Uterus (tissue), 4 donors: ENCODE data around the gene IL37. TPM values are rescaled to one million over a fixed set of nuclear protein-coding genes. Genes with fewer than 3 reads are reported as not detected.
"Not testable (repeated sequence)": the region's sequence is repeated elsewhere in the genome, so short reads cannot be mapped to it uniquely, and the experiment has no call there.

Source experiments
- DNase-seq, 2 donors: peaks; one replicate each; pipeline ENCODE4 v3.0.0-alpha.2; 2019 to 2020
- H3K27ac ChIP-seq, 2 donors: fragments of 200-600 bp; sonication (generic); 1 replicate in 1 of 2; 2 replicates in 1 of 2; pipeline ENCODE4 v1.5.1; 2016 to 2018
- H3K27me3 ChIP-seq, 2 donors: fragments of 200-600 bp; sonication (generic); one replicate each; pipeline ENCODE4 v1.5.1; 2018 to 2019; ENCODE audit warnings: control low read depth in 1 of 2
- H3K36me3 ChIP-seq, 2 donors: fragments of 200-600 bp; sonication (generic); one replicate each; pipeline ENCODE4 v1.5.1; 2019; ENCODE audit warnings: control low read depth in 1 of 2
- H3K4me1 ChIP-seq, 2 donors: fragments of 200-600 bp; sonication (generic); one replicate each; pipeline ENCODE4 v1.5.1; 2018 to 2019; ENCODE audit warnings: control low read depth in 1 of 2
- H3K4me3 ChIP-seq, 2 donors: fragments of 200-600 bp; sonication (generic); 1 replicate in 1 of 2; 2 replicates in 1 of 2; pipeline ENCODE4 v1.5.1; 2018 to 2019; ENCODE audit warnings: mild to moderate bottlenecking in 1 of 2
- H3K9me3 ChIP-seq, 2 donors: fragments of 200-600 bp; sonication (generic); one replicate each; pipeline ENCODE4 v1.5.1; 2019; ENCODE audit warnings: control low read depth in 1 of 2
- CTCF ChIP-seq, 4 experiments: fragments of 200-600 bp in 2 of 4; fragments of 450-650 bp in 2 of 4; sonication (generic) in 2 of 4; IDR thresholded peaks; one replicate each; pipeline ENCODE4 v1.5.1; 2016 to 2019; ENCODE audit warnings: antibody characterized with exemption in 4 of 4, mild to moderate bottlenecking in 2 of 4, moderate library complexity in 1 of 4
- POLR2A ChIP-seq, 2 donors: fragments of 450-650 bp; IDR thresholded peaks; one replicate each; pipeline ENCODE4 v1.6.1; 2016; ENCODE audit warnings: antibody characterized with exemption in 2 of 2, mild to moderate bottlenecking in 1 of 2, moderate library complexity in 1 of 2
- intact Hi-C: fragments of 100-400 bp; cut with DNase I; formaldehyde crosslinking; loops from one replicate; pipeline ENCODE4 v1.15.1; 2023; ENCODE audit warnings: low total_unique reads
- total RNA-seq, 4 donors: library from RNA; depleted of rRNA in 3 of 4; stranded (reverse); fragments of >200 nt in 3 of 4; gene quantifications; one replicate each; pipeline versions ENCODE4 v1.1.0 to v1.2.4, GENCODE V29; 2014 to 2023
- donor health status: DM: yes; HTN: yes; CAD: no.

Gene IL37
- total RNA-seq, 4 donors from 2014 or later: not detected

GRCh38 chr2:112897624-112897978 is 13.4 kb upstream of the IL37 start:
- H3K27ac ChIP-seq: no peak overlapping the region
- H3K9me3 ChIP-seq: no peaks in the 10 kb centered on the region
- intact Hi-C loops: no loop called here
- DNase-seq: no peak
- H3K4me3 ChIP-seq: no peak overlapping the region
- no peaks in the 10 kb centered on the region for H3K27me3 ChIP-seq
- H3K4me1 ChIP-seq: no peaks in the 10 kb centered on the region
- TF ChIP-seq POLR2A (IDR thresholded peaks at IDR 0.05) (no peak), CTCF (IDR thresholded peaks at IDR 0.05) (no peak)
- no peaks in the 10 kb centered on the region for H3K36me3 ChIP-seq

DNA sequence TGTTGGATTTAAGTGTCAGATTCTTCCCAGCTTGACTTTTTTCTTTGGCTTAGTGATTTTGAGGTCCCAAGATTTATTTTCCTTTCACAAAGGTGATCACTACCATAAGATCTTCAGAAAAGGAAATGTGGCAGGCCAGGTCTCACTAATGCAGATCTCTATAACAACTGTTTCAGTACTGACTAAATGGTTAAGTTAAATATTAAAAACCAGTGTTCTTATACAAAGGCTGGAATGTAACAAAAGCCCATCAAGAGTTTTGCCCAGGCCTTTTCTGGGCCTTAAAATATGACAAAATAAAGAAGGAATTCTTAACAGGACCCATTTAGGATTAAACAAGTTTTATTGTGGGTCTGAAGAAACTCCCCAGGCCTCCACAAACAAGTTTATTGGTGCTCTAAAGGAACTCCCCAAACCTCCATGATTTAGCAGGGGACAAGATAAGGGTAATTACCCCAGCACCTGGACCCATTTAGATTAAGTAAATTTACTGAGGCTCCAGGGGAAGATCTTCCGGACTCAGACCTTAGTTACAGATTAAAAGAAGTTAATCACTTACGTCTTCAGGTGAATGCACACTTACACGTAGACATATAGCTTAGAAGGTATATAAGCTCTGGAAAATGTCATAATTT is 9.4 kb upstream of the IL37 start:
- H3K4me3 ChIP-seq, H3K9me3 ChIP-seq, DNase-seq, H3K27ac ChIP-seq, H3K27me3 ChIP-seq, H3K4me1 ChIP-seq, H3K36me3 ChIP-seq, intact Hi-C loops: not testable (repeated sequence)

- TF ChIP-seq POLR2A (IDR thresholded peaks at IDR 0.05): no peak
- TF ChIP-seq CTCF (IDR thresholded peaks at IDR 0.05): no peak
- H3K27ac ChIP-seq: no peak overlapping the region
- DNase-seq: no peak
- no peak overlapping the region for H3K4me3 ChIP-seq
- intact Hi-C loops: no loop called here
- no peaks in the 10 kb centered on the region for H3K4me1 ChIP-seq
- no peaks in the 10 kb centered on the region for H3K36me3 ChIP-seq
- no peaks in the 10 kb centered on the region for H3K27me3 ChIP-seq
- H3K9me3 ChIP-seq: no peaks in the 10 kb centered on the region
Observed at GRCh38 chr2:112902816-112903215, 8.1 kb upstream of the IL37 start.

DNA sequence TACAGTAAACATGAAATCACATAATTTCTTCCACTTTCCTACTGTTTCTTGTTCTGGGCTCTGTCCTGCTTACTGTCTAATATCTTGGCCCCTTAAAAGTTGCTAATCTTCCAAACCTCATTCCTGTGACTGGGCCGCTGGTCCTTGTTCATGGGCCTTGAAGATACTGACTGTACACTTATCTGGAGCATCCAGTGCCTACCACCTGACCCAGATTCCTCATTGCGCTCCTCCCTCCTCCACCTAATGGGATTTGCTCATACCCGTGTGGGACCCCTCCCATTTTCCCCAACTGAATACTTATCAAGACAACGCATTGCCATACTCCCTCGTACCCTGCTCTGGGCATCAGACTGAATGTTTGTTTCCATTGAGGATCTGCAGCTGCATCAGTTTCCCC is 6.1 kb upstream of the IL37 start:
- no peaks in the 10 kb centered on the region for H3K9me3 ChIP-seq
- no peaks in the 10 kb centered on the region for H3K36me3 ChIP-seq
- H3K4me3 ChIP-seq: no peak overlapping the region
- H3K27me3 ChIP-seq: no peaks in the 10 kb centered on the region
- intact Hi-C loops: no loop called here
- no peaks in the 10 kb centered on the region for H3K4me1 ChIP-seq
- TF ChIP-seq POLR2A (IDR thresholded peaks at IDR 0.05) (no peak), CTCF (IDR thresholded peaks at IDR 0.05) (no peak)
- H3K27ac ChIP-seq: no peak overlapping the region
- DNase-seq: no peak

- intact Hi-C loops: no loop called here
Observed at GRCh38 chr2:112906276-112906675, 4.7 kb upstream of the IL37 start.

More at GRCh38 chr2:112906276-112906675, 4.7 kb upstream of the IL37 start:
- Histone ChIP-seq H3K27me3 (no peaks in the 10 kb centered on the region), H3K27ac (no peak overlapping the region), H3K36me3 (no peaks in the 10 kb centered on the region), H3K4me1 (no peaks in the 10 kb centered on the region), H3K4me3 (no peak overlapping the region), H3K9me3 (no peaks in the 10 kb centered on the region)
- DNase-seq: no peak
- no peak for TF ChIP-seq POLR2A (IDR thresholded peaks at IDR 0.05)
- TF ChIP-seq CTCF (IDR thresholded peaks at IDR 0.05): no peak
